PC-3 (cell line): ENCODE results near the gene EVC. TPM values are rescaled to one million over a fixed set of nuclear protein-coding genes. Genes with fewer than 3 reads are reported as not detected.

ENCODE experiments used
- ATAC-seq: fragments of 200-7000 bp; cut with Tn5 transposase; 2 replicates; pipeline ENCODE4 v1.9.1; 2020; ENCODE audit warnings: mild to moderate bottlenecking, moderate library complexity
- BruUV-seq: library from RNA; stranded (reverse); fragments of 400-500 nt; replicated peaks from 2 replicates; lab custom pipeline; 2021; lab: Mats Ljungman, UMichigan
- CTCF ChIA-PET: fragments of 300-600 bp; sonication (Branson Sonifier 250); formaldehyde crosslinking; loops from one replicate; lab custom pipeline; 2022; ENCODE audit warnings: antibody characterized with exemption; lab: Charles Lee
- POLR2A ChIA-PET: fragments of 300-600 bp; sonication (Branson Sonifier 250); formaldehyde crosslinking; loops from one replicate; lab custom pipeline; 2022; ENCODE audit warnings: antibody characterized with exemption; ENCODE audit not compliant: unreplicated experiment; lab: Charles Lee
- DNase-seq: peaks from one replicate; pipeline ENCODE4 v3.0.0-alpha.2; 2015
- H2AFZ ChIP-seq: fragments of 300-600 bp; sonication (generic); 2 replicates; pipeline ENCODE4 v1.6.0; 2016; ENCODE audit warnings: antibody characterized with exemption, low read length
- H3F3A ChIP-seq: fragments of 300-600 bp; sonication (generic); one replicate; pipeline ENCODE4 v1.6.0; 2017; ENCODE audit warnings: antibody characterized with exemption, low read length, control low read depth, mild to moderate bottlenecking; ENCODE audit not compliant: unreplicated experiment
- H3K27ac ChIP-seq: fragments of 300-600 bp; sonication (generic); 2 replicates; pipeline ENCODE4 v1.5.1; 2016; ENCODE audit warnings: mild to moderate bottlenecking, low read length
- H3K27me3 ChIP-seq: fragments of 300-600 bp; sonication (generic); 2 replicates; pipeline ENCODE4 v1.6.1; 2016; ENCODE audit warnings: low read length, mixed read lengths
- H3K36me3 ChIP-seq: fragments of 300-600 bp; sonication (generic); 2 replicates; pipeline ENCODE4 v1.6.1; 2016; ENCODE audit warnings: low read depth, mixed run types, low read length, mixed read lengths
- H3K4me1 ChIP-seq: fragments of 300-600 bp; sonication (generic); 2 replicates; pipeline ENCODE4 v1.5.1; 2016; ENCODE audit warnings: low read length; ENCODE audit not compliant: insufficient read depth
- H3K4me2 ChIP-seq: fragments of 300-600 bp; sonication (generic); 2 replicates; pipeline ENCODE4 v1.6.0; 2016; ENCODE audit warnings: low read length
- H3K4me3 ChIP-seq: fragments of 300-600 bp; sonication (generic); 2 replicates; pipeline ENCODE4 v1.5.1; 2016; ENCODE audit warnings: mild to moderate bottlenecking, low read length, mixed read lengths
- H3K79me2 ChIP-seq: fragments of 300-600 bp; sonication (generic); 2 replicates; pipeline ENCODE4 v1.6.1; 2017; ENCODE audit warnings: low read length, mixed read lengths
- H3K9ac ChIP-seq: fragments of 300-600 bp; sonication (generic); 2 replicates; pipeline ENCODE4 v1.6.0; 2016; ENCODE audit warnings: mild to moderate bottlenecking, low read length
- H3K9me2 ChIP-seq: fragments of 300-600 bp; sonication (generic); replicated peaks from 2 replicates; pipeline ENCODE4 v1.6.1; 2016; ENCODE audit warnings: mixed run types, low read length, mixed read lengths
- H3K9me3 ChIP-seq: fragments of 300-600 bp; sonication (generic); 2 replicates; pipeline ENCODE4 v1.6.1; 2016; ENCODE audit warnings: low read length, mixed read lengths
- H4K20me1 ChIP-seq: fragments of 300-600 bp; sonication (generic); 2 replicates; pipeline ENCODE4 v1.6.1; 2016; ENCODE audit warnings: low read length, mixed read lengths
- CTCF ChIP-seq: fragments of 300-600 bp; sonication (generic); conservative IDR thresholded peaks from 2 replicates; pipeline ENCODE4 v1.5.1; 2017; ENCODE audit warnings: antibody characterized with exemption, low read depth, mild to moderate bottlenecking, low read length
- EZH2 ChIP-seq: fragments of 300-600 bp; sonication (generic); IDR thresholded peaks from one replicate; pipeline ENCODE4 v1.6.1; 2017; ENCODE audit warnings: antibody characterized with exemption, mild to moderate bottlenecking, low read length; ENCODE audit not compliant: unreplicated experiment
- EZH2phosphoT487 ChIP-seq: fragments of 300-600 bp; sonication (generic); IDR thresholded peaks from 2 replicates; pipeline ENCODE4 v1.6.1; 2018; ENCODE audit warnings: mild to moderate bottlenecking, antibody characterized with exemption, low read length, borderline replicate concordance
- intact Hi-C: fragments of 100-400 bp; cut with micrococcal nuclease; formaldehyde crosslinking; loops from 2 replicates; pipeline ENCODE4 v1.9.0; 2023
- total RNA-seq: library from RNA; depleted of rRNA; stranded (reverse); fragments of >200 nt; gene quantifications from 2 replicates; pipeline ENCODE4 v1.2.3, GENCODE V29; 2014

Gene EVC
- total RNA-seq, 1 experiment from 2014 or later: 22.7 TPM

- peaks cover 12% of the 10 kb centered on the region for H3K36me3 ChIP-seq
- no peaks in the 10 kb centered on the region for H3K9me3 ChIP-seq
- BruUV-seq: no TSS peak
- TF ChIP-seq CTCF (no peak), EZH2 (no peak), EZH2phosphoT487 (no peak)
- peaks cover 29% of the 10 kb centered on the region for H3K4me1 ChIP-seq
- no peaks in the 10 kb centered on the region for H3K9me2 ChIP-seq
- CTCF ChIA-PET: no interaction called here
- H3K27me3 ChIP-seq: no peaks in the 10 kb centered on the region
- no peaks in the 10 kb centered on the region for H3F3A ChIP-seq
- peaks cover 57% of the 10 kb centered on the region for H3K79me2 ChIP-seq
- ATAC-seq (no peak; the same call in 1 of the 2 replicates), DNase-seq (peak; percentile 62)
- peak overlapping the region; percentile 71 for H3K9ac ChIP-seq
- peak overlapping the region; percentile 68 for H3K27ac ChIP-seq
- intact Hi-C loops: no loop called here
- no peaks in the 10 kb centered on the region for H4K20me1 ChIP-seq
- H3K4me3 ChIP-seq: peak overlapping the region; percentile 71
- H3K4me2 ChIP-seq: peak overlapping the region; percentile 94
- POLR2A ChIA-PET: no interaction called here
- H2AFZ ChIP-seq: no peak overlapping the region
These were observed 1.5 kb downstream of the EVC start for GRCh38 chr4:5712517-5712916.

GRCh38 chr4:5712931-5713330, 1.9 kb downstream of the EVC start:
- CTCF ChIA-PET: no interaction called here
- POLR2A ChIA-PET: no interaction called here
- Histone ChIP-seq H2AFZ (no peak overlapping the region), H3K79me2 (peaks cover 61% of the 10 kb centered on the region), H3K9ac (no peak overlapping the region), H3K4me2 (peak overlapping the region; percentile 94), H3F3A (no peaks in the 10 kb centered on the region), H3K36me3 (peaks cover 12% of the 10 kb centered on the region), H3K4me1 (peaks cover 25% of the 10 kb centered on the region), H3K4me3 (peak overlapping the region; percentile 71; the same call in 1 of the 2 replicates), H3K27ac (peak overlapping the region; percentile 68), H3K9me3 (no peaks in the 10 kb centered on the region), H3K27me3 (no peaks in the 10 kb centered on the region), H3K9me2 (no peaks in the 10 kb centered on the region), H4K20me1 (no peaks in the 10 kb centered on the region)
- intact Hi-C loops: no loop called here
- no peak for DNase-seq
- TF ChIP-seq CTCF (no peak), EZH2phosphoT487 (no peak), EZH2 (no peak)
- no peak for ATAC-seq
- no TSS peak for BruUV-seq

GRCh38 chr4:5713861-5714260, 2.9 kb downstream of the EVC start:
- no peak for ATAC-seq
- H4K20me1 ChIP-seq: no peaks in the 10 kb centered on the region
- no peaks in the 10 kb centered on the region for H3F3A ChIP-seq
- H3K4me1 ChIP-seq: peaks cover 25% of the 10 kb centered on the region
- no TSS peak for BruUV-seq
- TF ChIP-seq EZH2phosphoT487 (no peak), EZH2 (no peak), CTCF (no peak)
- H3K9me2 ChIP-seq: no peaks in the 10 kb centered on the region
- POLR2A ChIA-PET: no interaction called here
- H3K9me3 ChIP-seq: no peaks in the 10 kb centered on the region
- no peaks in the 10 kb centered on the region for H3K27me3 ChIP-seq
- intact Hi-C loops: no loop called here
- H2AFZ ChIP-seq: no peak overlapping the region
- H3K4me2 ChIP-seq: no peak overlapping the region
- H3K36me3 ChIP-seq: peaks cover 12% of the 10 kb centered on the region
- H3K4me3 ChIP-seq: no peak overlapping the region
- CTCF ChIA-PET: no interaction called here
- no peak for DNase-seq
- peaks cover 70% of the 10 kb centered on the region for H3K79me2 ChIP-seq
- no peak overlapping the region for H3K9ac ChIP-seq
- H3K27ac ChIP-seq: no peak overlapping the region
